HuH-7 (cell line): ENCODE measurements around the gene CLPTM1.

ENCODE experiments used
- DNase-seq: peaks from one replicate; pipeline ENCODE4 v3.0.0; 2011; ENCODE audit warnings: low spot score

The CLPTM1 gene

DNA sequence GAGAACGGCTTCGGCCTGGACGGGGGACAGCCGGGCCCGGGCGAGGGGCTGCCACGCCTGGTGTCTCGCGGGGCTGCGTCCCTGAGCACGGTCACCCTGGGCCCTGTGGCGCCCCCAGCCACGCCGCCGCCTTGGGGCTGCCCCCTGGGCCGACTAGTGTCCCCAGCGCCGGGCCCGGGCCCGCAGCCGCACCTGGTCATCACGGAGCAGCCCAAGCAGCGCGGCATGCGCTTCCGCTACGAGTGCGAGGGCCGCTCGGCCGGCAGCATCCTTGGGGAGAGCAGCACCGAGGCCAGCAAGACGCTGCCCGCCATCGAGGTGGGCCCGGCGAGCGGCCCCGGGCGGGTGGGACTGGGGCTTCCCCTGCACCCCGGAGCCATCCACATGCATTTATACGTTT lies 56.8 kb downstream of the CLPTM1 start:
- DNase-seq, result no peak

DNA sequence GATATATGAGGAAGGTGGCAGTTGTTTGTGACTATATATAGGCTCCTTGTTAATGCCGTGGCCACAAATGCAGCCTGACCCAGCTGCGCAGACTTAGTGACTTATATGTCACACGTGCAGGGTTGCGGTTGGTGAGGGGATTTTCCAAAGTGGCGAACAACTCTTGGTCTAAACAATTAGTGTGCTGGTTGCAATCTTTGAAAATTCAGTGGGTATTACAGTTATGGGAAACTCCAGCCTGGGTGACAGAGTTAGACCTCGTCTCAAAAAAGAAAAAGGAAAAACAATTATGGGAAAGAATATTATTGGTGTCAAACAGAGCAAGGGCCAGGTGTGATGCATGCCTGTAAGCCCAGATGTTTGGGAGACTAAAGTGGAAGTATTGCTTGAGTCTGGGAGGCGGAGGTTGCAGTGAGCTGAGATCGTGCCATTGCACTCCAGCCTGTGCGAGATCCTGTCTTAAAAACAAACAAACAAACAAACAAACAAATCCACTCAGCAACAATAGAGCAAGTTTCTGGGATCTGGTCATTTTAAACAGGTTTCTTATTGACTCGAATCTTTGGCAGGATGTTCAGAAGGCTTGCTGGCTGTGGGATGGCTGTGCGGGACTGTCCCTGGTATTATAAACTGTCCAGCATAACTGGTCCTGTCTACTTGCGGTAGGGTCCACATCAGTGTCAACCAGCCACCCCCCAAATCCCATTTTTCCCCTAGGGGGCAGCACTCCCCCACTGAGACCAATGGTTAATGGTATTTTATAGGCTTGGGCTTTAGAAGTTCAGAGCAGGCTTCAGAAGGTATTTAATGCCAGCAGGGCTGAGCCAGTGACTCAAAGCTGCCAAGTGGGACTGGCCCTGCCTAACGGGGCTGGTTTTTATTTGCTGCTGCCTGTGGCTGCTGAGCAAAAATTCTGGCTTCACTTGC lies 61.5 kb downstream of the CLPTM1 start:
- DNase-seq, result peak; percentile 90

- no peak for DNase-seq
Observed at GRCh38 chr19:45019187-45019586, 64.0 kb downstream of the CLPTM1 start.

DNA sequence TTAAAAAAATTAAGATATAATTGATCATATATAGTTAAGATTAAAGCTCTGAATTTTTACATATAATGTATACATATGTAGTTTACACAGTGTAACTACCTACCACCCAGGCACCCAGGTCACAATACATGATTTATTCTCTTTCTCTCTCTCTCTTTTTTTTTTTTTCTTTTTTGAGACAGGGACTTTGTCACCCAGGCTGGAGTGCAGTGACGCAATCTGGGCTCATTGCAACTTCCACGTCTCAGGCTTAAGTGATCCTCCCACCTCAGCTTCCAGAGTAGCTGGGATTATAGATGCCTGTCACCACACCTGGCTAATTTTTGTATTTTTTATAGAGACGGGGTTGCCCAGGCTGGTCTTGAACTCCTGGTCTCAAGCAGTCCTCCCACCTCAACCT lies 64.9 kb downstream of the CLPTM1 start:
- DNase-seq, result no peak

DNA sequence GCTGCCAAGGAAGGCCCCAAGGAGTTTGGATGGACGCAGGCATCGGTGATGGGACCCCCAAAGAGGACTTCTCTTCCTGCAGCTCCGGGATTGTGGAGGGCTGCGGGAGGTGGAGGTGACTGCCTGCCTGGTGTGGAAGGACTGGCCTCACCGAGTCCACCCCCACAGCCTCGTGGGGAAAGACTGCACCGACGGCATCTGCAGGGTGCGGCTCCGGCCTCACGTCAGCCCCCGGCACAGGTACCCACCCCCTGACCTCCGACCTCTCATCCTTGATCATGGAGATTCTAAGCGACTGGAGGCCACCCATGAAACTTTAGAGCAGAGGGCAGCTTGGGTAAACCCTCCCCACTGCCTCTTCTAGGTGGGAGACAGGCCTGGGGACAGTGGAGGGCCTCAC lies 66.8 kb downstream of the CLPTM1 start:
- no peak for DNase-seq

DNA sequence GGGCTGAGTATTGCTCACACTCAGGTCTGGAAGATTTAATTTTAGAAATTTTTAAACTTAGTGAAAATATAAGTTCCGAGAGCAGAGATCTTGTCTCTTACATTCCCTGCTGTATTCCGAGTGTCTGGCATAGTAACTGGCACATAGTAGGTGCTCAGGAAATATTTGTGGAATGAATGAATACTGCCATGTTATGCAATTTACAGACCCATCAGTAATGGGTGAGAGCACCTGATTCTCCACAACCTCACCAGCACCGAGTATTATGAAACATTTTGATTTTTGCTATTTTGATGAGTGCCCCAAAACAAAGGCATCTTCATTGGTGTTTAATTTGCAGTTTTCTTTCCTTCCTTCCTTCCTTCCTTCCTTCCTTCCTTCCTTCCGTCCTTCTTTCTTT lies 67.9 kb downstream of the CLPTM1 start:
- no peak for DNase-seq

DNA sequence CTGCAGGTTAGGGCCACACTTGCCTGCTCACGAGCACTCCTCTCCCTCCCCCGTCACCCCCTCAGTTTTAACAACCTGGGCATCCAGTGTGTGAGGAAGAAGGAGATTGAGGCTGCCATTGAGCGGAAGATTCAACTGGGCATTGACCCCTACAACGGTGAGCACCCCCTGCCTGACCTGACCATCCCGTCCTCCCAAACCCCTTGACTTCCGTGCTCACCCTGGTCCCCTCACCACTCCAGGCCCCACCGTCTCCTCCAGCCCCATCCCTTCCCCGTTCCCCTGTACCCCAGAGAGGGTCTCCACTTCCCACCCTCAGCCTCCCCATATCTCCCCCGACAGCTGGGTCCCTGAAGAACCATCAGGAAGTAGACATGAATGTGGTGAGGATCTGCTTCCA lies 70.1 kb downstream of the CLPTM1 start:
- DNase-seq, result no peak

GRCh38 chr19:45027371-45027770 lies 72.2 kb downstream of the CLPTM1 start:
- DNase-seq, result no peak

DNA sequence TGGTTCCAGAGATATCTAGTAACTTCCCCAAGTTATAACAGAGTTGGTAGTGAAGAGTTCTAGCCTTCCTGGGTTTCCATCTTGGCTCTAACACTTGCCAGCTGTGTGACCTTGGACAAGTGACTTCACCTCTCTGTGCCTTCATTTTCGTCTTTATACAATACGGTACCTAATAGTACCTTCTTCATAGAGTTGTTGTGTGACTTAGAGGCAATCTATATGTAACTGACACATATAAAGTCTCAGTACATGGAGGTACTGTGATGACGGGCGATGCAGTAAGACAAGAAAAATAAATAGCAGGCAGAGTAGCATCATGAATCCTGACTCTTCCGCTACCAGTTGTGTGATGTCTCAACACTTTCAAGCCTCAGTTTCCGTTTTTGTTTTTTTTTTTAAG lies 75.6 kb downstream of the CLPTM1 start:
- no peak for DNase-seq

DNA sequence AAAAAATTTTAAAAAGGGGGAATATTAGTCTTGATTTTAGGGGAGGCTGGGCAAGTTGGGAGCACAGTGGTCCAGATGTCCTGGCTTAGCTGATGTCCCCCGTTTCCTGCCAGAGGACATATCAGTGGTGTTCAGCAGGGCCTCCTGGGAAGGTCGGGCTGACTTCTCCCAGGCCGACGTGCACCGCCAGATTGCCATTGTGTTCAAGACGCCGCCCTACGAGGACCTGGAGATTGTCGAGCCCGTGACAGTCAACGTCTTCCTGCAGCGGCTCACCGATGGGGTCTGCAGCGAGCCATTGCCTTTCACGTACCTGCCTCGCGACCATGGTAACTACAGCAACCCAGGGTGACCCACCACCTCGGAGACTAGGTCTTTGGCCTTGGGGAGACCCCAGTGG lies 77.2 kb downstream of the CLPTM1 start:
- DNase-seq, result no peak

- DNase-seq, result no peak
Observed at GRCh38 chr19:45035755-45036154, 80.6 kb downstream of the CLPTM1 start.

DNA sequence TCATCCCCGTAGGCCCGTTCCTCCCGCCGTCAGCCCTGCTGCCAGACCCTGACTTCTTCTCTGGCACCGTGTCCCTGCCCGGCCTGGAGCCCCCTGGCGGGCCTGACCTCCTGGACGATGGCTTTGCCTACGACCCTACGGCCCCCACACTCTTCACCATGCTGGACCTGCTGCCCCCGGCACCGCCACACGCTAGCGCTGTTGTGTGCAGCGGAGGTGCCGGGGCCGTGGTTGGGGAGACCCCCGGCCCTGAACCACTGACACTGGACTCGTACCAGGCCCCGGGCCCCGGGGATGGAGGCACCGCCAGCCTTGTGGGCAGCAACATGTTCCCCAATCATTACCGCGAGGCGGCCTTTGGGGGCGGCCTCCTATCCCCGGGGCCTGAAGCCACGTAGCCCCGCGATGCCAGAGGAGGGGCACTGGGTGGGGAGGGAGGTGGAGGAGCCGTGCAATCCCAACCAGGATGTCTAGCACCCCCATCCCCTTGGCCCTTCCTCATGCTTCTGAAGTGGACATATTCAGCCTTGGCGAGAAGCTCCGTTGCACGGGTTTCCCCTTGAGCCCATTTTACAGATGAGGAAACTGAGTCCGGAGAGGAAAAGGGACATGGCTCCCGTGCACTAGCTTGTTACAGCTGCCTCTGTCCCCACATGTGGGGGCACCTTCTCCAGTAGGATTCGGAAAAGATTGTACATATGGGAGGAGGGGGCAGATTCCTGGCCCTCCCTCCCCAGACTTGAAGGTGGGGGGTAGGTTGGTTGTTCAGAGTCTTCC lies 82.4 kb downstream of the CLPTM1 start:
- no peak for DNase-seq

- DNase-seq, result peak; percentile 94
Observed at GRCh38 chr19:45038931-45039893, 84.0 kb downstream of the CLPTM1 start, which contains the start of gene CLASRP. CLASRP (plus strand) TSS chr19:45039045; CDS start chr19:45040213, 1,168 bp downstream.

GRCh38 chr19:45040059-45040771 lies 85.0 kb downstream of the CLPTM1 start:
- DNase-seq, result no peak

DNA sequence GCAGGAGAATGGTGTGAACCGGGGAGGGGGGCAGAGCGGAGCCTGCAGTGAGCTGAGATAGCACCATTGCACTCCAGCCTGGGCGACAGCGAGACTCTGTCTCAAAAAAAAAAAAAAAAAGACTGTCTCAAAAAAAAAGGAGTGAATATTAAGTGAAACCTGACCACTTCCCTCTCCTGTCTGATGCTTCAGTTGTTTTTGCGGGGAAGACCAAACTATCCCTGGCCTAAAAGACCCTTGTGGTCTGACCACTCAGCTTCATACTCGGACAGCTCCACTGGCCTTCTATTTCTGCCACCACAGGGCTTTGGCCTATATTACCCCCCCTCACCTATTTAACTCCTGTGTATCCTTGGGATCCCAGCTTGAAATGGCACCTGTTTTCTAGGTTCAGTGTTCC lies 85.9 kb downstream of the CLPTM1 start:
- DNase-seq, result no peak
